C4-2B (cell line): ENCODE data around the gene ATP1B1.

Source experiments
- CTCF ChIP-seq: fragments of 450-650 bp; conservative IDR thresholded peaks from 2 replicates; pipeline ENCODE4 v1.5.1; 2017; ENCODE audit warnings: mild to moderate bottlenecking
- ZFX ChIP-seq: fragments of 450-650 bp; IDR thresholded peaks from 2 replicates; pipeline ENCODE4 v1.6.1; 2017

GRCh38 chr1:169103002-169103401 lies 3.5 kb upstream of the ATP1B1 start:
- no peak for TF ChIP-seq CTCF
- no peak for TF ChIP-seq ZFX
